Bladder microvascular endothelial cell (primary cell): ENCODE measurements around the gene ASPM. TPM values are rescaled to one million over a fixed set of nuclear protein-coding genes. Genes with fewer than 3 reads are reported as not detected.

Experiments
- total RNA-seq: library from RNA; depleted of rRNA; stranded (reverse); fragments of >200 nt; gene quantifications from 2 replicates; pipeline ENCODE4 v1.2.3, GENCODE V29; 2014

Gene ASPM
- total RNA-seq = 17.7 and 26.7 TPM in 2 replicates

GRCh38 chr1:197146101-197147095 is at the start of gene ASPM:
ASPM (minus strand) TSS chr1:197146669; CDS start chr1:197146437, 232 bp downstream.

GRCh38 chr1:197066719-197067456 is 79.6 kb downstream of the ASPM start, which contains the start of gene F13B:
F13B (minus strand) TSS chr1:197067260; CDS start chr1:197067223, 37 bp downstream.

Other genes with a start within 250 kb of the ASPM start
- not detected in 2 replicates for gene CFHR2, start 202.9 kb downstream of the ASPM start, total RNA-seq
- gene CFHR5, start 169.1 kb downstream of the ASPM start, total RNA-seq = not detected in 2 replicates
- gene F13B, start 79.4 kb downstream of the ASPM start, total RNA-seq = not detected in 2 replicates
- 4.0 and 8.9 TPM in 2 replicates for gene ZBTB41, start 54.6 kb upstream of the ASPM start, total RNA-seq
- under 0.01 TPM in 1 of 2 replicates, not detected in the other for gene CRB1, start 121.6 kb upstream of the ASPM start, total RNA-seq